ENCODE measurements around the gene TMEM130. TPM values are rescaled to one million over a fixed set of nuclear protein-coding genes. Genes with fewer than 3 reads are reported as not detected.

Gene TMEM130
- total RNA-seq, 4 donors from 2014 or later, result 0.12 to 0.57 TPM; not detected in 2

GRCh38 chr7:98902523-98902922 is 32.7 kb upstream of the TMEM130 start:
- Histone ChIP-seq H3K27me3 (no peaks in the 10 kb centered on the region), H3K27ac (no peak overlapping the region), H3K9me3 (no peaks in the 10 kb centered on the region), H3K4me1 (no peaks in the 10 kb centered on the region), H3K4me3 (no peak overlapping the region), H3K36me3 (peaks cover 17 to 100% (median 62%) of the 10 kb centered on the region in 3 donors)
- intact Hi-C loops (cut with DNase I), result no loop called here
- DNase-seq, result no peak
- WGBS, 2 donors, result 90 to 96% methylated on average over 3 of the region's 3 CpGs
- no peak for TF ChIP-seq CTCF (IDR thresholded peaks at IDR 0.05)
- TF ChIP-seq POLR2A (IDR thresholded peaks at IDR 0.05), result no peak

GRCh38 chr7:98900815-98901214 is 31.0 kb upstream of the TMEM130 start:
- H3K4me3 ChIP-seq, result no peak overlapping the region
- DNase-seq, result no peak
- 93 to 97% methylated on average over 2 to 3 of the region's 3 CpGs for WGBS, 2 donors
- no peaks in the 10 kb centered on the region for H3K9me3 ChIP-seq
- H3K36me3 ChIP-seq, result peaks cover 9 to 100% (median 65%) of the 10 kb centered on the region in 3 donors
- H3K4me1 ChIP-seq, result no peaks in the 10 kb centered on the region
- intact Hi-C loops (cut with DNase I), result no loop called here
- no peaks in the 10 kb centered on the region for H3K27me3 ChIP-seq
- TF ChIP-seq POLR2A (IDR thresholded peaks at IDR 0.05), result no peak
- no peak for TF ChIP-seq CTCF (IDR thresholded peaks at IDR 0.05)
- H3K27ac ChIP-seq, result no peak overlapping the region

GRCh38 chr7:98899816-98900215 is 30.0 kb upstream of the TMEM130 start:
- DNase-seq, result no peak
- intact Hi-C loops (cut with DNase I), result no loop called here
- Histone ChIP-seq H3K27me3 (no peaks in the 10 kb centered on the region), H3K9me3 (no peaks in the 10 kb centered on the region), H3K4me1 (no peaks in the 10 kb centered on the region), H3K27ac (no peak overlapping the region), H3K36me3 (peaks cover 0 to 100% (median 61%) of the 10 kb centered on the region in 3 donors), H3K4me3 (no peak overlapping the region)
- TF ChIP-seq CTCF (IDR thresholded peaks at IDR 0.05), result no peak
- 95 to 96% methylated on average over 7 of the region's 7 CpGs for WGBS, 2 donors

GRCh38 chr7:98892609-98893008 is 22.8 kb upstream of the TMEM130 start:
- Histone ChIP-seq H3K27me3 (no peaks in the 10 kb centered on the region), H3K36me3 (peaks cover 0 to 99% (median 22%) of the 10 kb centered on the region in 3 donors), H3K27ac (no peak overlapping the region), H3K9me3 (no peaks in the 10 kb centered on the region), H3K4me1 (no peaks in the 10 kb centered on the region), H3K4me3 (no peak overlapping the region)
- TF ChIP-seq CTCF (IDR thresholded peaks at IDR 0.05), result no peak
- no peak for TF ChIP-seq POLR2A (IDR thresholded peaks at IDR 0.05)
- 92 to 95% methylated on average over 7 of the region's 7 CpGs for WGBS, 2 donors
- no peak for DNase-seq
- intact Hi-C loops (cut with DNase I), result no loop called here

- no peak overlapping the region for H3K4me3 ChIP-seq
- peaks cover 4 to 99% (median 21%) of the 10 kb centered on the region in 3 donors for H3K36me3 ChIP-seq
- H3K9me3 ChIP-seq, result no peaks in the 10 kb centered on the region
- H3K4me1 ChIP-seq, result peaks cover 0 to 5% (median 0%) of the 10 kb centered on the region in 3 donors
- no peak overlapping the region for H3K27ac ChIP-seq
- intact Hi-C loops (cut with DNase I), result no loop called here
- no peaks in the 10 kb centered on the region for H3K27me3 ChIP-seq
- no peak for TF ChIP-seq POLR2A (IDR thresholded peaks at IDR 0.05)
- no peak for TF ChIP-seq CTCF (IDR thresholded peaks at IDR 0.05)
- no peak for DNase-seq
Measured at GRCh38 chr7:98887038-98887437, 17.2 kb upstream of the TMEM130 start.
